Panc1 (cell line): ENCODE results near the gene INPP5D.

Source experiments
- CTCF ChIP-seq: fragments of 450-650 bp; IDR thresholded peaks from 2 replicates; pipeline ENCODE4 v1.5.1; 2017; ENCODE audit warnings: mild to moderate bottlenecking
- POLR2AphosphoS5 ChIP-seq: IDR thresholded peaks from 2 replicates; pipeline ENCODE4 v1.6.1; 2012; ENCODE audit warnings: mild to moderate bottlenecking, low read depth, low read length, moderate library complexity
- REST ChIP-seq, 2 experiments: IDR thresholded peaks; 2 replicates each; pipeline ENCODE4 v1.6.1; 2011 to 2012; ENCODE audit warnings: low read depth in 2 of 2, control low read depth in 1 of 2, low read length in 1 of 2, mild to moderate bottlenecking in 1 of 2, moderate library complexity in 1 of 2; ENCODE audit not compliant: insufficient read depth in 1 of 2
- SIN3A ChIP-seq: IDR thresholded peaks from 2 replicates; pipeline ENCODE4 v1.6.1; 2012; ENCODE audit warnings: low read depth, mild to moderate bottlenecking, low read length, moderate library complexity, borderline replicate concordance; ENCODE audit not compliant: insufficient read depth

DNA sequence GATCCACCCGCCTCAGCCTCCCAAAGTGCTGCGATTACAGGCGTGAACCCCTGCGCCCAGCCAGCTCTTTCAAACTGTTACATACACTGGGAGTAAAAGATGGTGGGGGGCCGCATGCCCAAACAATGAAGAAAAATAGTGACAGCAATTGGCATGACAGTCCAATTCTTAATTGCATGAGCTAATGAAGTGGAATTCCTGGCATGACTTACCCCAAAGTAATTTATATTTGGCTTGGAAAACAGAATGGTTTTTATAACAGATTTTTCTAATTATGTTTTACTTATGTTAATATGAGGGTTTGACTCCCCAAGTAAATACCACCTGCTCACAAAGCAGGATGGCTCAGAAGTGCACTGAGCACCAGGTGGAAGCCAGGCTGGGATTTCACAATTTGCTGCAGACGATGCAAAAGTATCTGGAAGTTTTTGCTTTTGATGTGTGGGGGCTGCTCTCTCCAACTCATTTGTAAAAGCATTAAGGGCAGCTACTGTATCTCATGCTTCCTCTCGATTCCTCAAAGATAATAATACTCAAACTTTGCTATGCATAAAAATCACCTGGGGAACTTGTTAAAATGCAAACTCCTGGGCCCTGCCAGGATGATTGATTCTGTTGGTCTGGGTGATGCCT, 167.3 kb downstream of the INPP5D start:
- no peak for TF ChIP-seq POLR2AphosphoS5
- TF ChIP-seq CTCF, result no peak
- TF ChIP-seq REST (IDR thresholded peaks at IDR 0.05; ENCODE audit: insufficient read depth in 1 of 2, low read depth in 2 of 2, low read length in 1 of 2), result no peak
- no peak for TF ChIP-seq SIN3A
